Measurements from ENCODE around the gene CCL17.
"Not testable (repeated sequence)": the region's sequence is repeated elsewhere in the genome, so short reads cannot be mapped to it uniquely, and the experiment has no call there.

The CCL17 gene

DNA sequence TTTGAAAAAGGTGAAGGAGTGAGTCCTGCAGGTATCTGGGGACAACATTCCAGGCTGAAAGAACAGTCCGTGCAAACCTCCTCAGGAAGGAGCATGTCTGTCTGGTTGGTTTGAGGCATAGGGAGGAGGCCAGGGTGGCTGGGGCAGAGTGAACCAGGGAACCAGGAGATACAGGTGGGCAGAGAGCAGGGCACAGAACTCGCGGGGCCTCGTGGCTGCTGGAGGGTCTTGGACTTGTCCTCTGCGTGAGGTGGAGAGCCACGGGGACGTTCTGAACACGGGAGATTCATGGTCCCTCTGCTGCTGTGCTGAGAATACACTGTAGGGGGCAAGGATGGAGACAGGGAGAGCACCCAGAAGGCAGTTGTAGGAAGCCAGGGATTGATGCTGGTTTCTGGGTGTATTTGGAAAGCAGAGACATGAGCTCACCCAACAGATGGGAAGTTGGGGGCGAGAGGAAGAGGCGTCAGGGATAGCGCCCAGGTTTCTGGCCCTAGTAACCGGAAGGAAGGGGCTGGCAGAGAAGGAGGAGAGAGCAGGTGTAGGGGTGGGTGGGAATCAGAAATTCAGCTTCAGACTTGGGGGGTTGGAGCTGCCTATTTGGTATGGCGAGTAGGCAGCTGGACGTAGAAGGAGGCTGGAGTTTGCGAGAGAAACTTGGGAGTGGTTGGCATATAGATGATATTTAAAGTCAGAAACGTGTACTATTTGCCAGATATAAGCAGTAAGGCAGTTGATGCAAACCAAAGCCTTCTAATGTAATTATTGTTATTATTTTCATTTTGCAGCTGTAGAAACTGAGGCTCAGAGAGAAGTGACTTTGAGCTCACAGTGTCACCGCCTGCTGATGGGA, at the start of gene CCL17:
CCL17 (plus strand) TSS at position 803 of the 853 bp plus-strand sequence. CDS start 9,166 bp downstream, outside the sequence.
- DNase-seq: no peak

DNA sequence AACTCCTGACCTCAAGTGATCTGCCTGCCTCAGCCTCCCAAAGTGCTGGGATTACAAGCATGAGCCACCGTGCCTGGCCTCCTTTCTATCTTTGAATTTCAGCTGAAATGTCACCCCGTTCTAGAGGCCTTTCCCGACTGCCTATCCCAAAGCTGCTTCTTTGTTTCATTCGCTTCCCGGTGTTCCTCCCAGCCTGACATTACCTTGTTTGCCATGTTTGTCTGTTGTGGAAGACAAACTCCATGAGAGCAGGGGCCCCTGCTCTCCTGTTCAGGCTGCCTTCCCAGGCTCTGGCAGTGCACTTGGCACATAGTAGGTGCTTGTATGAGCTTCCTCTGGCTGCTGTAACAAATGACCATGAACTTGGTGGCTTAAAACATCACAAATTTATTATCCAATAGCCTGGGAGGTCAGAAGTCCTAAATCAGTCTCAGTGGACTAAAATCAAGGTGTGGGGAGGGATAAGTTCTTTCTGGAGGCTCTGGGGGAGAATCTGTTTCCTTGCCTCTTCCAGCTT, 48.6 kb upstream of the CCL17 start:
- no peak for DNase-seq

DNA sequence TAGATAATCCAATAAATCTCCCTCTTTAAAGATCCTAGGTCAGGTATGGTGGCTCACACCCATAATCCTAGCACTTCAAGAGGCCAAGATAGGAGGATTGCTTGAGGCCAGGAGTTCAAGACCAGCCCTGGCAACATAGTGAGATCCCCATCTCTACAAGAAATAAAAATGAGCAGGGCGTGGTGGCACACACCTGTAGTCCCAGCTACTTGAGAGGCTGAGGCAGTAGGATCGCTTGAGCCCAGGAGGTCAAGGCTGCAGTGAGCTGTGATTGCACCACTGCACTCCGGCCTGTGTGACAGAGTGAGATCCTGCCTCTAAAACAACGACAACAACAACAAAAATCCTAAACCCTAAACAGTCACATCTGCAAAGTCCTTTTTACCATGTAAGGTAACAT, 48.0 kb upstream of the CCL17 start:
- DNase-seq: no peak

DNA sequence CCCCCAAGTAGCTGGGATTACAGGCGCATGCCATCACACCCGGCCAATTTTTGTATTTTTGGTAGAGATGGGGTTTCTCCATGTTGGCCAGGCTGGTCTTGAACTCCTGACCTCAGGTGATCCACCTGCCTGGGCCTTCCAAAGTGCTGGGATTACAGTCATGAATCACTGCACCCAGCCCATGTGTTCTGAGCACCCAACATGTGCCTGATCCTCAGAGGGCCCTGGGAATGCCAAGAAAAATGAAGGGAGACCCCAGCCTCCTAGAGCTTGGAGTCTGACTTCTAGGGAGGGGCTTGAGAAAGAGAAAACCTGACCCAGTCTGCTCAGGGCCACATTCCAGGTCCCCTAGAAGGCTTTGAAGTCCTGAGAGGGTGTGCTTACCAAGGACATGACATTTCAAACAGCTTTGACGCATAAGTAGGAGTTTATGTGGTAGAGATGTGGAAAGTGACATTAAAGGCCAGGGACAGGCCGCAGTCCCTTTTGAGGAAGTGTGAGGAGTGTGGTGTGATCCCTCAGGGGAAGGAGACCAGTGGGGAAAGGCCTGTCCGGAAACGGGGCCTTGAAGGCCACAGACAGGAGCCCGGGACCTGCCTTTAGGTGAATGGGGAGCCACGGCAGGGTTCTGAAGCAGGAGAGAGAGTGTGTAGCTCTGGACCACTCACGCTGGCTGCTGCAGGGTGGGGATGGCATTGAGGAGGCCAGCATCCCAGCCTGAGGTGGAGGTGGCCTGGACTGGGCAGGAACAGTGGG, 47.1 kb upstream of the CCL17 start:
- DNase-seq: no peak

DNA sequence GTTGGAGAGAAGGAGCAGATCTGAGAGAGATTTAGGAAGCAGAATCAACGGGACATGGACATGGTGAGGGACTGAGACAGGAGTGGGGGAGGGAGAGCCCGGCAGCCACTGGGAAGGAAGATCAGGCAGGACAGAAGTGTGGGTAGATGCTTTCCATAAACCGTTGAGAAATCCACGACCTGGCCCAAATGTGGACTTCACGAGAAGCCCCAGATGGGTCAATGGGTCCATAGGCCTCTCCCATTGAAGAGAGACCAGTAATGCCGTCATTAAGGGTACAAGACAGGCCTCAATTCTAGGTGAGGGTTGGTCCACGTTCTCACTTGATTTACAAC, 46.5 kb upstream of the CCL17 start:
- DNase-seq: no peak

DNA sequence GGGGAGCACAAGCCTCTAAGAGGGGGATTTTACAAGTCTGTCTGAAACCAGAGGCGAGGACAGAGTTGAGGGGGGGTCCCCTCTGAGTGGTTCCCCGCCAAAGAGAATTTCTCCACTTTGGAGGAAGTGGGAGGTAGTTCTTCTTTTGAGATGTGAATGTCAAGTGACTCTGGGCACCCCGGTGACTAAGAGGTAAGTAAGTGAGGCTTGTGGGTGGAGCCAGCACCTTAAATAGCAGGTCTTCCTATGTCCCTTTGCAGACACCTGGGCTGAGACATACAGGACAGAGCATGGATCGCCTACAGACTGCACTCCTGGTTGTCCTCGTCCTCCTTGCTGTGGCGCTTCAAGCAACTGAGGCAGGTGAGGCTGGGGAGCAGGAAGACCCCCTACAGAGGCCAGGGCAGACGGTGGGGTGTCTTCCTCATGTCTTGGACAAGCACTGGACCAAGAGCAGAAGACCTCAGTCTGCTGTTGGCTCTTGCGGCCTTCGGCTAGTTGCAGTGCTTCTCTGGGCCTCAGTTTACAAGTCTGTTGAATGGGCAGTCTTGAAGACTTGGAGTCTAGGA, 46.0 kb upstream of the CCL17 start, which contains the start of gene CCL22:
CCL22 (plus strand) TSS at position 257 of the 569 bp plus-strand sequence; CDS start at position 291, 34 bp downstream.
- no peak for DNase-seq

DNA sequence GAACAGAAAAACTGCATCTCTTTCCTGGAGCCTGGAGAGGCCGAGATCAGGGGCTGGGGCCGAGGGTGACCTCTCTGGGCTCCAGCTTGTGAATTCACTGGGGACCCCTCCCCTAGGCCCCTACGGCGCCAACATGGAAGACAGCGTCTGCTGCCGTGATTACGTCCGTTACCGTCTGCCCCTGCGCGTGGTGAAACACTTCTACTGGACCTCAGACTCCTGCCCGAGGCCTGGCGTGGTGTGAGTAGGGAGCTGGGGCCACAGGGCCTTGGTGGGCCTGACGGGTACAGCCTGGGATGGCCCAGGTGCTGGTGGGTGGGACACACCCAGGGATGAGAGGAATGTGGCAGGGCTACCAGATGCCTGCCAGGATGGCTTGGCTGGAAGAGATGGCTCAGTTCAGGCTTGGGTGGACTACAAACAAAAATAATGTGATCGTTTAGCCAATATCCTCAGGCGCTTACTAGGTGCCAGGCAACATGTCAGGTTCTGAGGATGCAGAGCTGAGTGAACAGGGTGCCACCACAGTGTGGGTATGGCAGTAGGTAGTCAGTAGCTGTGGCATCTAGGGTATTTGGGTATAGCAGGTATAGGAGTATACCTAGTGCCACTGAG, 44.1 kb upstream of the CCL17 start:
- DNase-seq: no peak

DNA sequence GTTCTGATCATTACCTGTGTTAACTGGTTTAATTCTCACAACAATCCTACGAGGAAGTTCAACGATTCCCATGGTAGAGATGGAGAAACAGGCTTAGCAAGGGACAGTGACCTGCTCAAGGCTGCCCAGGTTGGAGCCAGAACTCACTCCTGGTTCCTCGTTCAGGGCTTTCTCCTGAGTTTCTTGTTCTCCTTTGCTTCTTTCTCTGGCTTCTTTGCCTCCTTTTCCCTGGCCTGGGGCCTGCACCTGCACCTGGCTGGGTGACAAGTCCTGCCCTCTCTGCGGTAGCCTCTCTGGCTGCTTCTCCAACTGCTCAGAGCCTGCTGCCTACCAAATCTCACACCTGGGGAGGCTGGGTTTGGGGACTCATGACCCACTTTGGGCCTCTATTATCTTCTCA, 43.2 kb upstream of the CCL17 start:
- no peak for DNase-seq

DNA sequence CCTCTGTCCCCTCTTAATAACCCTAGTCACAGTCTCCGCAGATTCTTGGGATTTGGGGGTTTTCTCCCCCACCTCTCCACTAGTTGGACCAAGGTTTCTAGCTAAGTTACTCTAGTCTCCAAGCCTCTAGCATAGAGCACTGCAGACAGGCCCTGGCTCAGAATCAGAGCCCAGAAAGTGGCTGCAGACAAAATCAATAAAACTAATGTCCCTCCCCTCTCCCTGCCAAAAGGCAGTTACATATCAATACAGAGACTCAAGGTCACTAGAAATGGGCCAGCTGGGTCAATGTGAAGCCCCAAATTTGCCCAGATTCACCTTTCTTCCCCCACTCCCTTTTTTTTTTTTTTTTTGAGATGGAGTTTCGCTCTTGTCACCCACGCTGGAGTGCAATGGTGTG, 40.4 kb upstream of the CCL17 start:
- no peak for DNase-seq

DNA sequence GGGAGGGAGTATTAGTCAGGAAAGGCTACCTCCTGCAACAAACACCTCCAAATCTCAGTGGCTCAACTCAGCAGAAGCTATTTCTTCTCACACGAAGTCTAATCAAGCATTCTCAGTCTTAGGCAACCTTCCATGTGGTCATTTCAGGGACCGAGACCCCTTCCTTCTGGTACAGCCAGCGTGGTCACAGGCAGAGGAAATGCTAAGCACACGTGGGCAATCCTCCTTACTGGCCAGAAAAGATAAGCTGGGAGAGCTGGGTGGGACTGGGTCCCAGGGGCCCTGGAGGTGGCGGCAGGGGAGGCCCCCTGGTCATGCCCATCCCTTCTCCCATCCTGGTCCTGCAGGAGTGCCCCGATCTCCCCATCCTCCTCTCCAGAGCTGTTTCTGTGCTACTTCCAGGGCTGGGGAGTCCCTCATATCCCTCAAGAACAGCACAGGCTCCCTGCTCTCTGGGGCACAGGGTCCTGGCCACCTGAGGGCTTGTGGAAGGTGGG, 38.0 kb upstream of the CCL17 start:
- DNase-seq: no peak

DNA sequence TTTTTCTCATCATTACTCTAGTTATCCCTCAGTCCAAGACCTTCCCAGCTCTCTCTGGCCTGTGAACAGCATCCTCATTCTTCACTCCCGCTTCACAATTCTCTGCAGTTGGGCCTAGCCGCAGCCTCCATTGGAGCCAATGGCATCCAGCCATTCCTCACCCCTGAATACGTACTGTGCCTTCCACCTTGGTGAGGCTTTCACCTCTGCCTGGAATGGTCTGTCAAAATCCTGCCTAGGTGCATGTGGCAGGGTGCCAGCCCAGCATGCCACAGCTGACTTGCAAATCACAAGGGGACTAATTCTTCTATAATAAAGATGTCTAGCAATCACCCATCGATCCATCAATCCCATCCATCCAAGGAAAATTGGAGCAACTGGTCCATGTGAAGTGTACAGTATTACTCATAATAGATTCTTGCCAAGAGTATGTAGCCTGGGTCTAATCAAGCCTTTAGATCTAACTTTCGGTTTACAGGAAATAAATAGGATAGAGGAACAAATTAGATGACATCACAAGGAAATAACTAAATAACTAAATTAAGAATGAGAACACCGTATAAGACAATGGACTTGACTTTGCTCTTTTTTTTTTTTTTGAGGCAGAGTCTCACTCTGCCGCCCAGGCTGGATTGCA, 37.3 kb upstream of the CCL17 start:
- DNase-seq: no peak

DNA sequence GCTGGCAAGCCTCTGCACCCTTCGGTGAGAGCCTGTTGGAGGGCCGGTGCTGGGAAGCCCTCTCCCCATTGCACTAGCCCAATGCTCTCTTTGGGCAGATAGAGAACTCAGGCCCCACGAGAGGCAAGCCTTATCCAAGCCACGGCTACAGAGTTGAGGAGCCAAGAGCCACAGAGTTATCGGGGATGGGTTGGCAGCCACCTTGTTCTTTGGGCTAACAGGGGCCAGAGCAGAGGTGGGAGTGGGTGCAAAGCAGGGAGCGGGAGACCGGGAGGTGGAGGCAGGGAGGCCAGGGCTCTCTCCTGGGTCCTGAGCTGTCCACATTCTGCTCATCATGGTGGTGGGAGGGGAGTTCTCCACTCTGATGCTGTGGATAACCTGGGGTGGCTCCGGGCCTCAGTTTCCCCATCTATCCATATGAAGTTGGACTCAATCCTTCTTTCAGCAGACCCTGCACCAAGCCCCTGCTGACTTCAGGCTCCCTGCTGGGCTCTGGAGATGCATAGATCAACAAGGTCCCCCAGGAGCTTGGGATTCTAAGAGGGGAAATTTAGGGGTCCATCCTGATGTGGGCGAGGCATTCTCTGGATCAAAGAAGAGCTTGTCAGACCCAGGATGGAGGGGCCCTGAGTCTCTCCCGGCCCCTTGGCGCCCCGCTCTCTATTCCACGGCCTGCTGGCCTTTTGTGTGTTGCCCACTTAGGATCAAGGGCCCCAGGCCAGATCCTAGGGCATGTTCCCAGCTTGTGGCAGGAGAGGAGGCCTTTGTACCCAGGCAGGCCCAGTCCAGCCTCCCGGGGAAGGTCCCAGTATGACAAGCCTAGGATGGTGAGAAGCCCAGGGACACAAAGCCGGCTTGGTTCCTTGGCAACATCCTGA, 32.8 kb upstream of the CCL17 start:
- DNase-seq: no peak

DNA sequence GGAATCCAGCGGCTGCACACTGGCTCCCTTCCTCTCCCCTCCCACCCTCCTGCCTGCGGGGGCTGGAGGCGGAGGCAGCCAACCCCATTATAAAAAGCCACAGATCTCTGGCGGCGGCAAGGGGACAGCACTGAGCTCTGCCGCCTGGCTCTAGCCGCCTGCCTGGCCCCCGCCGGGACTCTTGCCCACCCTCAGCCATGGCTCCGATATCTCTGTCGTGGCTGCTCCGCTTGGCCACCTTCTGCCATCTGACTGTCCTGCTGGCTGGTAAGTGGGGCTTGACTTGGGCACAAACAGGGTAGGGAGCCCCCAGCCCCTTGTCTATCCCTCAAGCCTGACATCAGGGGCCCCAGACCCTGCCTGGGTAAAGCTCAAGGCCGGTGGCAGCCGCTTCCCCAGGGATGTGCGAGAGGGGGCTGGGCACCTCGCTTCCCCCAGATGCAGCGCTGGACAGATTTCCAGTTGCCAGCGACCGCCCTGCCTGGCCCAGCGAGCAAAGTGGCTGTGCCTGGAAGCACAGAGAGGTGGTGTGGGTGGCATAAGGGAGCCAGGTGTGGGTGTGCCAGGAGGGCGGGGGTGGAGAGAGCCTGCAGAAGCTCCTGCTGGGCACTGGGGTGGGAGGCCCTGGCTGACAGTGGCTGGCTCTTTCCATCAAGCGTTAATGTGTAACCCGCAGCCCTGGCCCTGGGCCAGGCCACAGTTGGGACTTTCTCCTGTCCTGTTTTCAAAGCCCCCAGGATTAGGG, 32.0 kb upstream of the CCL17 start, which contains the start of gene CX3CL1:
CX3CL1 (plus strand) TSS at position 119 of the 745 bp plus-strand sequence; CDS start at position 198, 79 bp downstream.
- DNase-seq: no peak

DNA sequence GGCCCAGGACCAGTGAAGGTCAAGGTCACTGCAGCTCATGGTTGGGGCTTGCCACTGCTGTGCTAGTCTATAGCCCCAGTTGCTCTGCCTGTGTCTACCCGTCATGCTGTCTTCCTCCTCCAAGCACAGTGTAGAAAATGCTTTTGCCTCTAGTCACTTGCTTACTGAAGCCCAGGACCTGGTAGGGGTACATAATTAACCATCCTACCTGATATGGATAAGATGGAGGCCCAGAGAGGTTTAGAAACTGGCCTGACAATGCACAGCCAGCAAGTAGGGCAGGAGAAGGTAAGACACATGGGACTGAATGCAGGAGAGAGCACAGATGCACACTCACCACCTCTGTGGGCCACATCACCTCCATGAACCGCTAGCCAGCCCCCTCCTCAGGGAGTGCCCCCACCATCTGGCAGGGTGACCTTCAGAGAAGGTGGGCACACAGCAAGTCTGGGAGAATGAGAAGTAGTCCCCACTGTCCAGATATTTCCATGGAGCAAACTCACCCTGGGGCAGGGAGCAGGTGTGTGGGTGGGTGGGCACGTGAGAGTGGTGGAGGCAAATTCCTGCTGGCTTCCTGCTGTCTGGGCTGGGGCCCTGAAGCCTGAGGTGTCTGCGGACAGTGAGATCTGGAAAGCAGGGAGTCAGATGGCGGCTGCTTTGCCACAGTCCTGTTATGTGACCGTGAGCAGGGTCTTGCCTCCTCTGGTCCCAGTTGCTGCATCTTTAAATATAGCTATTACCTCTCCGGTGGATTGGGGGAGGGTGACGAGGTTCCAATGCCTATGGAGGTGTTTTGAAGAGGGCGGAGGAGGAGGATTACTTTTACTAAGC, 31.2 kb upstream of the CCL17 start:
- no peak for DNase-seq

DNA sequence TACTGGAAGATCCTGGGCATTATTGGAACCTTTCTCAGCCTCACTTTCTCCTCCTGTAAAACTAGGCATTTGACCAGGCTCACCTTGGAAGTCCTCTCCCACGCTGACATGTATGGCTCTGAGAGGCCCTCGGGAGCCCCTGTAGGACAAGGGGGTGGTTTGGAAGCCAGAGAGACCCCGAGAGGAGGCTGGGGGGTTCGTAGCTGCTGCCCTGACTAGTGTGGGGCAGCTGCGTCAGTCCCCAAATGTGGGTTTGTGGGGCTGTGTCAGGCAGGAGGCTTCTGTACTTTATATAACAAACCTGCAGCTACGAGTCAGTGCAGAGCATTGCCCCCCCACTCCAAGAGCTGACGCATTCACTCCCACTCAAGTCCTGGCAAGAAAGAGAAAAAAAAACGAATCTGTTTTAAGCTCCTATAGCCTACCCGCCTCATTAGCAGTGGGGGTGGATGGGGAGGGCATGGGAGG, 30.5 kb upstream of the CCL17 start:
- DNase-seq: no peak

DNA sequence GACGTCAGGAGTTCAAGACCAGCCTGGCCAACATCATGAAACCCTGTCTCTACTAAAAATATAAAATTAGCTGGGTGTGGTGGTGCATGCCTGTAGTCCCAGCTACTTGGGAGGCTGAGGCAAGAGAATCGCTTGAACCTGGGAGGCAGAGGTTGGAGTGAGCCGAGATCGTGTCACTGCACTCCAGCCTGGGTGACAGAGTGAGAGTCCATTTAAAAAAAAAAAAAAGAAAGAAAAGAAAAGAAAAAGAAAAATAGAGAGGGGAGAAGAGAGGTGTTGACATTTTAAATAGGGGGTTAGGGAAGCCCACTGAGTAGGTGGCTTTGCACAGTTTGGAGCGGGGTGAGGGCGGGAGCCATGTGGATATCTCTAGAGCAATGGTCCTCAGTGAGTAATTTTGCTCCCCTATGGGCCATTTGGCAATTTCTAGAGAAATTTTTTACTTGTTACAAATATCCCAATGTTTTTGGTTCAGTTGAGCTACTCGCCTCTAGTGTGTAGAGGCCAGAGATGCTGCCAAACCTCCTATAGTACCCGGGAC, 29.6 kb upstream of the CCL17 start:
- DNase-seq: not testable (repeated sequence)

DNA sequence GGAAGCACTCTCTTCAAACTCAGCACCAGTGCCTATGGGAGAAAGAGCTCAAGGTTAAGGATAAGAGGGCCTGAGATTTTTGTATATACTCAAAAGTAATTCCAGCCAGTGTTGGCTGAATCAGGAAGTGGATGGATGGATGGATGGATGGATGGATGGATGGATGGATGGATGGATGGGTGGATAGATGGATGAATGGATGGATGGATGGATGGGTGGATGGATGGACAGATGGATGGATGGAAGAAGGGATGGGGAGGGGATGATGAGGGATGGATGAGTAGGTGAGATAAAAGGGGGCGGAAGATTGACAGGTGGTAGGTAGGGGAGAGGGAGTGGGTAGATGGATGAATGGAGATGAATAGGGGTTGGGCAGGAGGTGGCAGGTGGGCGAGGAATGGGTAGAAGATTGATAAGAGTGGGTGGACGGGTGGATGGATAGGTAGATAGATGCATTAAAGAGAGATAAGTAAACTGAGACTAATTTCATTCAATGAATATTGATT, 28.2 kb upstream of the CCL17 start:
- DNase-seq: no peak

DNA sequence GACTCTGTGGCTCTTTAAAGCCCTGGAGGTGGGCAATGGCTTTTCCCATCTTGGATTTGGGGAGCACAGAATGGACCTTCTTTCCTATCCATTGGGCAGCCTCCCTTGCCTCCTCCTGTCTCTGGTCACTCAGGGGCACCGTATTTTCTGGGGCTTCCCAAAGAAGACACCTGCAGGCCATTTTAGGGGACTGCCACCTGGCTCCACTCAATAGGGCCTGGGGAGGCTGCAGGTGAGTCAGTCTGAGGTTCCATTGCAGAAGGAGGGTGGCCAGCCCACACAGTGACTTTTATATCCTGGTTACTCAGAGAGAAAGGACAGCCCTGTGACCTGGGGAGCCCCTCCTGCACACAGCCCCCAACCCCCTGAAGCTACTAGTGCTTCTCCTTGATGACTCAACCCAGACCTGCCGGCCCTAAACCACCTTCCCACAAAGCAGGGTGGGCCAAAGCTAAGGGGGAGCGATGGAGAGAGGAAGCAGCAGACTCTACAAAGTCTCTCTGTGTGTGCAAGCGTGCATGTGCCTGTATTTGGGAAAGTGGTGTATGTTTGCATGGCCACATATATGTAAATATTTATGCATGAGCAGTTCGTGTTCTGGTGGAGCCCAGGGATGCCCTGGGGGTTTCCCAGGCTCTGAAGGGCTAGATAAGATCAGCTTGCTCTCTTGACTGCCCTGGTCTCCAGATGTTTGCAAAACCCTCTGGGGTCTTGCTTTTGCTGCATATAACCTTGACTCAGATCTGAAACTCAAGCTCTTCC, 27.3 kb upstream of the CCL17 start:
- no peak for DNase-seq
